ENCODE results near the gene ST6GALNAC3.
"Not testable (repeated sequence)": the region's sequence is repeated elsewhere in the genome, so short reads cannot be mapped to it uniquely, and the experiment has no call there.

ST6GALNAC3 gene

GRCh38 chr1:76106719-76107235 is 32.2 kb downstream of the ST6GALNAC3 start:
- DNase-seq (ENCODE audit: low spot score) = no peak

GRCh38 chr1:76109404-76109803 is 34.9 kb downstream of the ST6GALNAC3 start:
- no peak for DNase-seq (ENCODE audit: low spot score)

DNA sequence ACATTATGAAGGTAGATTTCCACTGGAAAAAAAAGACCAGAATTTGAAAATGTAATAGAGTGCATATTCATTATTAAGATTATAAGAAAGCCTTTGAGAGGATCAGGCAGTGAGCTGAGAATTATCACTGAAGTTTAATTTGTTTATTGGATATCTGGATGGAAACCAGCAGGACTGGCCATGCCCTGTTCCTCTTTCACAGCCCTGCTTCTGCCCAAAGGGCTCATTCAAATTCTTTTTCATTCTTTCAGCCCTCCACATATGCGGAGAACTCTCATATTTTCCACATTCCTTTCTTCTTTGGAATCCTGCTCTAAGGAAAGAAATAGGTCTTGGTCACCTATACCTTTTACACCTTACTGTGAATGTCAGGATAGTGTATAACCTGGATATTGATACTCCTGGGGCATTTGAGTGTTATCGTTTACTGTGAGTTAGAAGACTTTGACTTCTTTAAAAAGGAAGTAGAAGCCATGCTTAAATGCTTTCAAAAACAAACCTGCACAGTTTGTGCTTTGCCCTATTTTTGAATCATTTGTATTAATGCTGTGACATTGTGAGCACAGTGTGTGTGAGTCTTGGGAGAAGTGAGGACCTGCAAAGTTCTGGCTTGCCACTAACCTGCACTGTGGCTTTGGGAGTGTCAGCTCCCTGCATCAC is 35.5 kb downstream of the ST6GALNAC3 start:
- DNase-seq (ENCODE audit: low spot score) = no peak

GRCh38 chr1:76110666-76111065 is 36.1 kb downstream of the ST6GALNAC3 start:
- DNase-seq (ENCODE audit: low spot score) = no peak

- not testable (repeated sequence) for DNase-seq (ENCODE audit: low spot score)
These were observed 37.8 kb downstream of the ST6GALNAC3 start for GRCh38 chr1:76112321-76112720.

DNA sequence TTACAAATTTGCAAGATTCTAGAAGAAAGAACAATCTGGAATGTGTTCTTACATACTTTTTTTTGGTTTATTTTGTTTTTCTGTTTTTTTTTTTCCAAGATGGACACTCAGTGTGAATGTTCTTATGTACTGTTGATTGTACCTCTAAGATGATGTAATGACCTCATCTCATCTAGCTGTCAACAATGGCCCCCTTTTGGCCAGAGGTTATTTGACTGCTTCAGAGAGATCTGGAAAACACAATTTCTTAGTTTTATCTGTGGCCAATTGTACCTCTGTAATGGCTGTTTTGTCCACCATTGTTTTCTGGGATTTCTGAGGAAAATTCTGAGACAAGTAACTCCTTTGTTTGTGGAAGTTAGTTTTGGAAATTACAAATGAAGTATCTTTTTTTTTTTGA is 38.9 kb downstream of the ST6GALNAC3 start:
- no peak for DNase-seq (ENCODE audit: low spot score)

- DNase-seq (ENCODE audit: low spot score) = no peak
These were observed 40.6 kb downstream of the ST6GALNAC3 start for GRCh38 chr1:76115171-76115570.

DNA sequence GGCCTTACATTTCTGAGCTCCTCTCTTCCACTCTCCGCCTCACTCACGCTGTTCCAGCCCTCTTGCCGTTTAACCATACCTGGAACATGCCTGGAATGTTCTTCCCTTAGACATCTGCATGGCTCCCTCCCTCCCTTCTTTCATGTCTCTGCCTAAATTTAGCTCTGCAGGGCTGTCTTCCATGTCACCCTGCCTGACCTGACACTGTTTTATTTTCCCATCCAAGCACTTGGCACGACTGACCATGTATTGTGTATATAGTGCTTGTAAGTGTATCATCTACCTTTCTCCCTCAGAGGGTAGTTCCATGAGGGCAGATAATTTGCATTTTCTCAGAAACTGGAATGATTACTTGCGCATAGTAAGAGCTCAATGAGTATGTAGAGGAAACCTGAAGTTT is 47.3 kb downstream of the ST6GALNAC3 start:
- DNase-seq (ENCODE audit: low spot score) = no peak

DNA sequence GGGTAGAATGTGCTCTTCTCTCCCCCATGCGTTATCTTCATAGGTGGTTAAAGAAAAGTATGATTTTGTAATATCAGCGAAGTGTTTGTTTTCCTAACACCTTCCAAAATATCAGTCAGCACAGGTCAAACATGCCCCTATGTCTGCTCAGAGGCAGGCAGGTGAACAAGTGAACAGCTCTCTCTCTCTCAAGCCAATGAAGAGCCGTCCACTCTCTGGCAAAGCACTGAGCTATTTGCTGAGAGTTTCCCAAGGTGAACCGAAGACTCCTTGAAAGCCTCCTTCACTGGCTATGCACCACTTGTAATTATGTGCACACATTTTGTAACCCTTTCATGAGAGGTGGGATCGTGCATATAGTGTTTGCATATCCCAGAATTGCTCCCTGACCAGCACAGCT is 47.7 kb downstream of the ST6GALNAC3 start:
- DNase-seq (ENCODE audit: low spot score) = no peak

DNA sequence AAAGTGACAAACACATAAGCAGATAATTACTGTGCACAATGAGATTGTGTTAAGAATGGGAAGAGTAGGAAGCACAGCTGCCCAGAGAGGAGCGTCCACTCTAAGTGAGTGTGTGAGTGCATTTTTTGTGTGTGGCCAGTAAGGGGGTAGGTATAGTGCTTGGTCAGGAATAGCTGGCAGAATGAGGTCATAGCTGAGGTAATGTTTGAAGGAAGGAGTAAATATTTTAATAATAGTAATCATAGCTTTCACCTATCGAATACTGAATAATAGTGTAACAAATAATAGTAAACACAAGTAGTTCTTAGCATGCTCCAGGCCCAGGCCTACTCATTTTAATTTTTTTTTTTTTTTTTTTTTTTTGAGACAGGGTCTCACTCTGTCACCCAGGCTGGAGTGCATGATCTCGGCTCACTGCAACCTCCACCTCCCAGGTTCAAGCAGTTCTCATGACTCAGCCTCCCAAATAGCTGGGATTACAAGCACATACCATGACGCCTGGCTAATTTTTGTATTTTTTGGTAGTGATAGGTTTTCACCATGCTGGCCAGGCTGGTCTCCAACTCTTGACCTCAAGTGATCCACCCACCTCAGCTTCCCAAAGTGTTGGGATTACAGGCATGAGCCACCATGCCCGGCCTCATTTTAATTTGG is 49.0 kb downstream of the ST6GALNAC3 start:
- not testable (repeated sequence) for DNase-seq (ENCODE audit: low spot score)

DNA sequence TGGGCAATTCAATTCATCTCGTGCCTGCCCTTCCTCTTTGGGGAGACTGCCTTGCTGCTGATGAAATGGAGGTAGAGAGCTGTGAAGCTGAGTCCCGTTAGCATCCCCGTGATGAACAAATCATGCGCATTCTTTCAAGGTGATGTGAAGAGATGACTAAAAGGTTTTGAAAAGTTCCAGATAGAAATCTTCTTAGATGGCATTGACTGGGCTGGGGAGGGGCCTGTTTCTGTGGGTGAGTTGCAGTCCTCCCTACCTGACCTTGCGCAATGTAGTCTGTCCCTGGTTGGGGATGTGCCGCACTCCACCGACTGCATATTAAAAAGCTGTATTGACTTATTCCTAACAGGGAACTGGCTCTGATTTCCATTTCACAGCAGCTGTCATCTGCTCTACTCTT is 49.6 kb downstream of the ST6GALNAC3 start:
- DNase-seq (ENCODE audit: low spot score) = no peak

- no peak for DNase-seq (ENCODE audit: low spot score)
These were observed 51.1 kb downstream of the ST6GALNAC3 start for GRCh38 chr1:76125473-76126219.

DNA sequence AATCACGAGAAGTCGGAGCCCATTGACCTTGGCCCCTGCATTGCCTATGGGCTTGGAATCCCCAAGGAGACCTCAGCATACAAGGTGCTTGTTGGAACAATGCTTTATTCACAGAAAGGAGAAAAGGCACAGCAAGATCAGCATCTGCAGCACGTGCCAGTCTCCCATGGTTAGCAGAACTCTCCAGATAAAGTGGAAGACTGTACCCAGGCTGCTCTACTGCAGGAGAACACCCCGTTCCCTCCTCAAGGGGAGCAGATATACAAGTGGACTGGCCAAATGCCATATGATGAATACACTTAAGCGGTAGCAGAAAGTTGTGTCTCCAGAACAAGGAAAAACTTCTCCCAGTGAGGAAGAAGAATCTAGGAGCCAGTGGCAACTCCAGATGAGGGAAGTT is 53.5 kb downstream of the ST6GALNAC3 start:
- DNase-seq (ENCODE audit: low spot score) = no peak

DNA sequence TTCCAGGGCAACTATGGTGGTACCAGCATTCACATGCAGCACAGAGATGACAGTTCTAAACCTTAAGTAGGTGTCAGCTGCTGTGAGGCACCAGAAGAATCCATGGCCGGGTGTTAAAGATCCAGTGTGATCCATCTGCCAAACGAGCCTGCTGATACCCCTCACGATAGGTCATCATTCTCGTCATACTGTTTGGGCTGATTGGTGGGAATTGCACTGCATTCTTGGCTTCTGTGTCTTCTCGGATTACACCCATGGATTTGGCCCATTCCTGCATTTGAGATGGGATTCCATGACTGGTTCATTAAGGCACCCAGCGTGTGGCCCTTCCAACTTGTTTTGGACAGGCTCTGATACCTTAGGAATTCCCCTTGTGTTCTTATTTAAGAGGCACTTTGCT is 55.2 kb downstream of the ST6GALNAC3 start:
- DNase-seq (ENCODE audit: low spot score) = no peak

DNA sequence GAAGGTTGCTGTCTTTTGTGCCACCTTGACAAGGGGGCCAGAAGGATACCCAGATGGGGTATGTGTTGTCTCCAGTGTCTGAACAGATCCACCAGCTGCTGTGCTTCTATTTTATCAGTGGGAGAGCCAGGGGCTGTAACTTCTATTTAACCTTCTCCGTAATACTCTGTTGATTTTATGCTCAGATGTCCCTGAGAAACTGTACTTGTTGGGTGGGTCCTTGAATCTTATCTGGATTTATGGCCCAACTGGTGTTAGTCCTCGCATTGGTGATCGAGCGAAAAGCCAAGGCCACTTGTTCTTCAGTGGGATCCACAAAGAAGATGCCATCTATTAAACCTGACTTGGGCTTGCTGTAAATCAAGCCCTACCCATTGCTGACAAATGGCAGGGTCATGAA is 56.4 kb downstream of the ST6GALNAC3 start:
- no peak for DNase-seq (ENCODE audit: low spot score)

- no peak for DNase-seq (ENCODE audit: low spot score)
These were observed 59.4 kb downstream of the ST6GALNAC3 start for GRCh38 chr1:76133977-76134376.

DNA sequence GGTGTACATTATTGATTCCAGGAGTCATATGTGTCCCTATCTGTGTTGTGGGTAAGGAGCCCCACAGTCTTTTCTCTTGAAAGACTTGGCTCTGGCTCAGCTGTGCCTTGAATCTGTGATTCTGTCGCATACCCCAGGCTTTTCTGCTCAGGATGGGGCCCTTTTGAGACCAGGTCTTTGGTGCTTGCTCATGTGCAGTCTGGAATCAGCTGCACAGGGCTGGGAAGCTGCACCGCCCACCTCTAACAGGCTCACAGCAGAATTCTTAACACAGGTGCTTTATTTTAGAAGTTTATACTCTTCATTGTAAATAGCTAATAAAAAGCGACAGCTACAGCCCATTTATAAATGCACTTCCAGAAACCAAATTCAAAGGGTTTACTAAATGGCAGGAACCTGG is 61.3 kb downstream of the ST6GALNAC3 start:
- no peak for DNase-seq (ENCODE audit: low spot score)

DNA sequence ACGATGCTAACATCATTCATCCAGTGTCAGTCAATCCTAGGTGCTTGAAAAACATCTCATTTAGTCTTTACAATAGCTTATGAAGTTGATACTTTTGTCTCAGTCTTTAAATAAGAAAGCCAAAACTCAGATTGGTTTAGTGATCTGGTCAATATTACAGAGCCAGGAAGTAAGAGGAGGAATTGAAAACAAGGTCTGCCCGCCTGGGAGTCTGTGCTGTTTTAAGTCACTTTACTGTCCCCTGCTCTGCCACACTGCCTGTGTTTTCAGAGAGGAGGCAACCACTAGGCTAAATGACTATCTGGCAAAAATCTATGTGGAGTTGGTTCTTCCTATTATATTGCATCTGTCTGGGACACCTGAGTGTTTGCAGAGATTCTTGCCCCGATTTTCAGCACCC is 62.3 kb downstream of the ST6GALNAC3 start:
- DNase-seq (ENCODE audit: low spot score) = no peak

- DNase-seq (ENCODE audit: low spot score) = no peak
These were observed 63.2 kb downstream of the ST6GALNAC3 start for GRCh38 chr1:76137746-76138145.

- DNase-seq (ENCODE audit: low spot score) = no peak
These were observed 63.7 kb downstream of the ST6GALNAC3 start for GRCh38 chr1:76138217-76138616.

- no peak for DNase-seq (ENCODE audit: low spot score)
These were observed 65.7 kb downstream of the ST6GALNAC3 start for GRCh38 chr1:76140227-76140626.

DNA sequence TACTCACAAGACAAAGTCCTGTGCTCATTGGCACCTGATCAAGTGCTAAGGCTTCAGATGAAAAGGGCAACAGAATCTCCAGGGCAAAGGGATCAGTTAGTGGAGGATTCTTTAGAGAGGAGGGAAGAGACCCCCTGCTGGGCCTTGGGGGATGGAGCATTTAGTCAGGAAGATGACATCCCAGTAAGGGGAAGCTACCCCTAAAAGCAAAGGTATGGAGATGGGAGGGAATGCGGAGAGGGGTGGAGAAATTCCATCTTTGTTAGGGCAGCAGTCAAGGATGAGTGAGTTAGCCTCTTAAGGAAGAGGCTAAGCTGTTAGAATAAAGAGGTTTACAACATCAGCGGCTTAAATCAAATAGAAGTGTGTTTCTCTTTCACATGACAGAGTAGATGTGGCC is 67.4 kb downstream of the ST6GALNAC3 start:
- no peak for DNase-seq (ENCODE audit: low spot score)

Data from cerebellar cortex (tissue), 1 donor.